ENCODE data around the gene EDN1.

The EDN1 gene

DNA sequence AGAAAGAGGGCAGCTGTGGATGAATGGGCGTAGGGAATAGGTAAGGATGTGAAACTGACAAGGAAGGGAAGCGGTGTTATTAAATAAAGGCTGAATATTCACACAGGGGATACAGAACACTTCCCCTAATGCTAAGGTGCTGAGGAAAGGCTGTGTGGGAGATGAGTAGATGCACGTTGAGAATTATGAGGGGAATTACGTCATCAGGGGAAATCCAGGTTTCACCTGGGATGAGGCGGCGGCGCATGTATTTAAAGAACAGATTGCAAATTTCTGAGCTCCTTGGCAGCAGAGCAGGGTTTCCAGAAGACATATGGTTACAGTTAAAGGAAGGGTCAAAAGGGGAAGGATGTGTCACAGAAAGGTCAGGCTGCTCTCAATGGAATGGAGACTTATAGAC is 28.7 kb upstream of the EDN1 start:
- peaks cover 2% of the 10 kb centered on the region for H3K4me1 Mint-ChIP-seq
- DNase-seq (ENCODE audit: low spot score in 2 of 2) (no peak), ATAC-seq (ENCODE audit: low read depth) (no peak)
- H3K4me3 Mint-ChIP-seq, result no peak overlapping the region
- H3K36me3 Mint-ChIP-seq, result peaks cover 2% of the 10 kb centered on the region
- peaks cover 1% of the 10 kb centered on the region for H3K9me3 Mint-ChIP-seq
- peaks cover 6% of the 10 kb centered on the region for H3K27me3 Mint-ChIP-seq
- H3K27ac Mint-ChIP-seq, result no peak overlapping the region

DNA sequence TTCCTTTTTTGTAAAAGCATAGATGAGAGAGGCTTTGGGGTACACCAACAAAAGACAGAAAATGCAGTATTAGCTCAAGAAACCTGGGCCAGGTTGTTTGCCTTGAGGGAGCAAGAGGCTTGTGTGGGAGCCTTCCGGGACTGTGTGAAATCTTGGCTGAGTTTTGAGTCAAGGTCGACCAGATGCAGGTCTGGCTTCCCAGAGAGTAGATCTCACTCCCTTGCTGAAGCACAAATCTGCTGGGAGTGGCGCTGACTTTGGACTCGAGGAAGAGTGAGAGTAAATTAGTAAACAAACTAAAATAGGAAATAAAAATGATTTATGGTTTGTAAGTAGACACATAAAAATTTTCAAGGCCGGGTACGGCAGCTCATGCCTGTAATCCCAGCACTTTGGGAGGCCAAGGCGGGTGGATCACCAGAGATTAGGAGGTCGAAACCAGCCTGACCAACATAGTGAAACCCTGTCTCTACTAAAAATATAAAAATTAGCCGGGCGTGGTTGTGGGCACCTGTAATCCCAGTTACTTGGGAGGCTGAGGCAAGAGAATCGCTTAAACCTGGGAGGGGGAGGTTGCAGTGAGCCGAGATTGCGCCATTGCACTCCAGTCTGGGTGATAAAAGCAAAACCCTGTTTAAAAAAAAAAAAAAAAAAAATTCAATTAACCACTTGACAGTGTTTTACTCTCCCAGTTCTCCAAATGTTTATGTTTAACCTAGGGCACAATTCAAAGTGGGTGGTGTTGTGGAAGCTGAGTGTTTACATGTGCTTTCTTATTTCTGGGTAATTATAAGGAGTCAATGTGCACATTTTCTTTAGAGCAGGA is 27.7 kb upstream of the EDN1 start:
- Mint-ChIP-seq H3K27ac (no peak overlapping the region), H3K4me3 (no peak overlapping the region), H3K4me1 (peaks cover 2% of the 10 kb centered on the region), H3K27me3 (peaks cover 6% of the 10 kb centered on the region), H3K9me3 (peaks cover 1% of the 10 kb centered on the region), H3K36me3 (peaks cover 2% of the 10 kb centered on the region)
- ATAC-seq (ENCODE audit: low read depth), result no peak
- DNase-seq (ENCODE audit: low spot score in 2 of 2), result no peak

DNA sequence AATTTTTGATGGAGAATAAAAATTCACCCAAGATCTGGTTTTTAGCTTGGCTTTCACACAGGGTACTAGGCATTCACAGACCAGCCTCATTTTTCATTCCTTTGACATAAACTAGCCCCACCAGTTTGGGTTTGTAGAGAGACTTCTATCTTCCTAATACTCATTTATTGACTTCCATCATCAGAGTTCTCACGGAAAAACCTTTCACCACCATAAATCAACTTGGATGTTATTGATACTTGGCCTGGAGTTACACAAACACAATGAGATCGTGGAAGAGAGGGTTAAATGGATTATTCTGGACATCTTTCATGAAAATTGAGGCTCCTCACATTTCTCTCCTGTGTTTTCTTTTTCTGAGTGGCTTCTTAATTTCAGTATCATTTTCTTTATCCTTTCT is 26.8 kb upstream of the EDN1 start:
- DNase-seq (ENCODE audit: low spot score in 2 of 2) (no peak), ATAC-seq (ENCODE audit: low read depth) (no peak)
- peaks cover 1% of the 10 kb centered on the region for H3K9me3 Mint-ChIP-seq
- peaks cover 2% of the 10 kb centered on the region for H3K4me1 Mint-ChIP-seq
- peaks cover 2% of the 10 kb centered on the region for H3K36me3 Mint-ChIP-seq
- peaks cover 6% of the 10 kb centered on the region for H3K27me3 Mint-ChIP-seq
- H3K27ac Mint-ChIP-seq, result no peak overlapping the region
- H3K4me3 Mint-ChIP-seq, result no peak overlapping the region

DNA sequence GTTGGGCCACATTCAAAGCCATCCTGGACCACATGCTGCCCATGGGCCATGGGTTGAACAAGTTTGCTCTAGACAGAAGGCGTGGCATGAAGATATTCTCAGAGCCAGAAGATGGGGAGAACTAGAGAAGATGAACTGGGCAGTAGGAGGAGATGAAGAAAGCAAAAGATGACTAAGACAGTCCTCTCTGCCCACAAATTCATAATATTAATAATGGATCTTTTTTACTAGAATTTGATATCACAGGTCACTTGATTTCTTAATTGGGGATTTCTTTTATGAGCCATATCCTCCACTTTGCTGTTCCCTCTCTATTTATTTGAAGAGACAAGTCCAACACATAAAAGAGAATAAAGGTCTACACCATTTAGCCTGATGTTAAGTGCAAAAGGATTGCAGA is 25.5 kb upstream of the EDN1 start:
- no peak for ATAC-seq (ENCODE audit: low read depth)
- DNase-seq (ENCODE audit: low spot score in 2 of 2), result no peak
- peaks cover 6% of the 10 kb centered on the region for H3K27me3 Mint-ChIP-seq
- H3K9me3 Mint-ChIP-seq, result peaks cover 1% of the 10 kb centered on the region
- H3K27ac Mint-ChIP-seq, result no peak overlapping the region
- H3K36me3 Mint-ChIP-seq, result peaks cover 2% of the 10 kb centered on the region
- H3K4me3 Mint-ChIP-seq, result no peak overlapping the region
- peaks cover 2% of the 10 kb centered on the region for H3K4me1 Mint-ChIP-seq

DNA sequence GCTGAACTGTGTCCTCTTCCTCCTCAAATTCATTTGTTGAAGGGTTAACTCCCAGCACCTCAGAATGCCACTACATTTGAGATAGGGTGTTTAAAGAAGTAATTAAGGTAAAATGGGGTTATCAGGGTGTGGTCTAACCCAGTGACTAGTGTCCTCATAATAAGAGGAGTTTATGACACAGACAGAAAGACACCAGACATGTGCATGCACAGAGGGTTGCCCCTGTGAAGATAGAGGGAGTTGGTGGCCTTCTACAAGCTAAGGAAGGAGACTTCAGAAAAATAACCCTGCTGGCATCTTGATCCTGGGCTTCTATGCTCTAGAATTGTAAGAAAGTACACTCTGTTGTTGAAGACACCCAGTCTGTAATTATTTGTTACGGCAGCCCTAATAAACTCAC is 24.9 kb upstream of the EDN1 start:
- H3K9me3 Mint-ChIP-seq, result peaks cover 1% of the 10 kb centered on the region
- peaks cover 2% of the 10 kb centered on the region for H3K36me3 Mint-ChIP-seq
- H3K27me3 Mint-ChIP-seq, result peaks cover 6% of the 10 kb centered on the region
- ATAC-seq (ENCODE audit: low read depth), result no peak
- H3K27ac Mint-ChIP-seq, result no peak overlapping the region
- peaks cover 2% of the 10 kb centered on the region for H3K4me1 Mint-ChIP-seq
- DNase-seq (ENCODE audit: low spot score in 2 of 2), result no peak
- H3K4me3 Mint-ChIP-seq, result no peak overlapping the region

DNA sequence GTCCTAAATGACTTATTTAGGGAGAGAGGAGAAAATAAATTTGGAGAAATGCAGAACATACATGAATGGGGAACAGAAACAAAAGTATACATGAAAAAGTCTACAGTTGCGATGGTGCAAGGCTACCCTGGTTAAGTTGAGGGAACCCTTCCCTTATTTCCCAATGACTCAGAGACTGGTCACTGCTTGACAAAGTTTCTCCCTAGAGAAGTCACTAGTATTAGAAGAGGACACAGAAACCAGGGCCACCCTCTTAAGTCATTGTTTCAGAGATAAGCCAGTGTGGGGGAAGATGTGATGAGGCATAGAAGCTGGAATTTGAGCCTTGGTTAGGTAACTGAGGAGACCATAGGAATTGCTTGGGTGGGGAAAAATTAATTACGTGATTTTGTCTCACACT is 24.4 kb upstream of the EDN1 start:
- DNase-seq (ENCODE audit: low spot score in 2 of 2) (no peak), ATAC-seq (ENCODE audit: low read depth) (no peak)
- Mint-ChIP-seq H3K27me3 (peaks cover 6% of the 10 kb centered on the region), H3K4me3 (no peak overlapping the region), H3K27ac (no peak overlapping the region), H3K9me3 (peaks cover 3% of the 10 kb centered on the region), H3K36me3 (peaks cover 2% of the 10 kb centered on the region), H3K4me1 (peaks cover 2% of the 10 kb centered on the region)

DNA sequence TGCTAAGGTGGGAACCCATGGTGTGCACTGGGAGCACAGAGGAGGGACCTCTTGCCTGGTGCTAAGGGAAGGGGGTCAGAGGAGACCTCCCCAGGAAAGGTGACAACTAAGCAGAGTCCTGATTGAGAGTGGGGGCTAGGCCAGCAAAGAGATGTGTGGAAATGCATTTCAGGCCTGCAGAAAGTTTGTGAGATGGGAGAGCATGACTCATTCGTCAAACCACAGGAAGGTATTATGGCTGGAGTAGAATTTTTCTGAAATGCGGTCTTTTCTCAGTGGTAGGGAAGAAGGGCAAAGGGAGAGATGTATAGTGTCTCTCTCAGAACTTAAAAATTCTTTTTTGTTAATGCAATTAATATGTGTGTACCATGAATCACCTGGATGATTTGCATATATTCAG is 23.6 kb upstream of the EDN1 start:
- no peak for DNase-seq (ENCODE audit: low spot score in 2 of 2)
- peaks cover 3% of the 10 kb centered on the region for H3K4me1 Mint-ChIP-seq
- H3K27me3 Mint-ChIP-seq, result peaks cover 2% of the 10 kb centered on the region
- ATAC-seq (ENCODE audit: low read depth), result no peak
- peaks cover 7% of the 10 kb centered on the region for H3K9me3 Mint-ChIP-seq
- no peak overlapping the region for H3K4me3 Mint-ChIP-seq
- H3K27ac Mint-ChIP-seq, result no peak overlapping the region
- H3K36me3 Mint-ChIP-seq, result peaks cover 5% of the 10 kb centered on the region

DNA sequence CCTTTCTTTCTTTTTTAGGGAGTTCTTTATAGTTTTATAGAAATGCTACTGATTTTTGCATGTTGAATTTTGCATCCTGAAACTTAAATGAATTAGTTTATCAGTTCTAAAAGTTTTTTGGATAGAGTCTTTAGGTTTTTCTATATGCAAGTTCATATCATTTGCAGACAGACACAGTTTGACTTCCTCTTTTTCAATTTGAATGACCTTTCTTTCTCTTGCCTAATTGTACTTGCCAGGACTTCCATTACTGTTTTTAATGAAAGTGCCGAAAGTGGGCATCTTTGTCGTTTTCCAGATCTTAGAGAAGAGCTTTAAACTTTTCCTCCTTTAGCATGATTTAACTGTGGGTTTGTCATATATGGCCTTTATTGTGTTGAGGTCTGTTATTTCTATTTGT is 21.1 kb upstream of the EDN1 start:
- ATAC-seq (ENCODE audit: low read depth) (no peak), DNase-seq (ENCODE audit: low spot score in 2 of 2) (no peak)
- Mint-ChIP-seq H3K27ac (no peak overlapping the region), H3K36me3 (peaks cover 7% of the 10 kb centered on the region), H3K27me3 (peaks cover 1% of the 10 kb centered on the region), H3K9me3 (peaks cover 10% of the 10 kb centered on the region), H3K4me3 (no peak overlapping the region), H3K4me1 (peaks cover 3% of the 10 kb centered on the region)

DNA sequence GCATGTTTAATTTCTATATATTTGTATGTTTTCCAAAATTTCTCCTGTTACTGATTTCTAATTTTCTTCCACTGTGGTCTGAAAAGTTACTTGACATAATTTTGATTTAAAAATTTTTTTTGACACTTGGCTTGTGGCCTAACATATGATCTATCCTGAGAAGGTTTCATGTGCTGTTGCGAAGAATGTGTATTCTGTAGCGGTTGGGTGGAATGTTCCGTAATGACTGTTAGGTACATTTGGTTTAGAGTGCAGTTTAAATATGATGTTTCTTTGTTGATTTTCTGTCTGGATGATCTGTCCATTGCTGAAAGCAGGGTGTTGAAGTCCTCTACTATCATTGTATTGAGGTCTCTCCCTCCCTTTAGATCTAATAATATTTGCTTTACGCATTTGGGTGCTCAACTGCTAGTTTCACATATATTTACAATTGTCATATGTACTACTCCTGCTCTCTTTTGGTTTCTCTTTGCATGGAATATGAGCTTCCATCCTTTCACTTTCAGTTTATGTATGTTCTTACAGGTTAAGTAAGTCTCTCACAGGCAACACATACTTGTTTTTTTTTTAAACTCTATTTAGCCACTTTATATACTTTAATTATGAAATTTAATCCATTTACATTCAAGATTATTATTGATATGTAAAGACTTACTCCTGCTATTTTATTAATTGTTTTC is 19.5 kb upstream of the EDN1 start:
- Mint-ChIP-seq H3K36me3 (peaks cover 9% of the 10 kb centered on the region), H3K27me3 (peaks cover 2% of the 10 kb centered on the region), H3K9me3 (peaks cover 10% of the 10 kb centered on the region), H3K4me1 (peaks cover 3% of the 10 kb centered on the region), H3K4me3 (no peak overlapping the region), H3K27ac (no peak overlapping the region)
- ATAC-seq (ENCODE audit: low read depth) (no peak), DNase-seq (ENCODE audit: low spot score in 2 of 2) (no peak)

DNA sequence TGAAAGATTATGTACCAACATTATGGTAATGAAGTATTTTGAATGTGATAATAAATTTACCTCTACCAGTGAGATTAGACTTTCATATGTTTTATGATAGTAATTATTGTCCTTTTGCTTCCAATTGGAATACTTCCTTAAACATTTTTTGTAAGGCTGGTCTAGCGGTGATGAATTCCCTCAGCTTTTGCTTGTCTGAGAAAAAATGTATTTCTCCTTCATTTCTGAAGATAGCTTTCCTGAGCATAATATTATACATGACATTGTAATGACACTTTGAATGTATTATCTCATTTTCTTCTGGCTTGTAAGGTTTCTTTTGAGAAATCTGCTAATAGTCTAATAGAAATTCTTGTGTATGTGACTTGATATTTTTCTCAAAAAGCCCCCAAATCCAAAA is 18.6 kb upstream of the EDN1 start:
- peaks cover 3% of the 10 kb centered on the region for H3K4me1 Mint-ChIP-seq
- DNase-seq (ENCODE audit: low spot score in 2 of 2) (no peak), ATAC-seq (ENCODE audit: low read depth) (no peak)
- H3K27ac Mint-ChIP-seq, result no peak overlapping the region
- peaks cover 10% of the 10 kb centered on the region for H3K9me3 Mint-ChIP-seq
- no peak overlapping the region for H3K4me3 Mint-ChIP-seq
- H3K36me3 Mint-ChIP-seq, result peaks cover 9% of the 10 kb centered on the region
- peaks cover 4% of the 10 kb centered on the region for H3K27me3 Mint-ChIP-seq

DNA sequence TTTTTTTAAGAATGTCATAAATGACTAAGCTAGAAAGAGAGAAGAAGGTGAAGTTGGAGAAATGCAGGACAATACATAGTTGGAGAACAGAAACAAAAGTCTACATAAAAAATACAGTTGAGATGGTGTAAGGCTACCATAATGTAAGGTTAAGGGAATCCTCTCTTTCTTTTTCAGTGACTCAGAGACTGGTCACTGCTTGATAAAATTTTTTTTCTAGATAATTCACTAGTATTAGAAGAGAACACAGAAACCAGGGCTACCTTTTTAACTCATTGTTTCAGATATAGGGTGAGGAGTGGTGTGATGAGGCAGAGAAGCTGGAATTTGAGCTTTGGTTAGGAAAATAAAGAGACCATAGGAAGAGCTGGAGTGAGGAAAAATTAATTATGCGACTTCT is 18.2 kb upstream of the EDN1 start:
- H3K36me3 Mint-ChIP-seq, result peaks cover 9% of the 10 kb centered on the region
- H3K27ac Mint-ChIP-seq, result no peak overlapping the region
- H3K27me3 Mint-ChIP-seq, result peaks cover 5% of the 10 kb centered on the region
- H3K9me3 Mint-ChIP-seq, result peaks cover 10% of the 10 kb centered on the region
- no peak for DNase-seq (ENCODE audit: low spot score in 2 of 2)
- H3K4me1 Mint-ChIP-seq, result peaks cover 3% of the 10 kb centered on the region
- no peak for ATAC-seq (ENCODE audit: low read depth)
- H3K4me3 Mint-ChIP-seq, result no peak overlapping the region

DNA sequence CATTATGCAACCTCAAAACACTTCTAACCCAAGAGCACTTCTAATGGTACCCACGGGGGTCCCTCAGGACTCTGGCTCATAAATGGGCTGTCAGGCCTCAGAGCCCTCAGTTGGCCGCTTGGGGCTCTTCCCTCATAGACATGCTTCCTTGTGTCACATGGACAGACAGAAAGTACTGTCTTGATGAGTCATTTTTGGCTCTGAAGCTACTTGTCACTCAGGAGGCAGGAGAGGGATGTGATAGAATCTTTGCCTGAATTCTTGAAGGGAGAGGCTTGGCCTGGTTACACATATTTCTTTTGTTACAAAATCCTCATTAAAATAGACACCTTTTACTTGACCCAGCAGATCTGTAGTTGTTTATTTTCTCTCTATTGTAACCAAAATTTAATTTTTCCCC is 15.1 kb upstream of the EDN1 start:
- Mint-ChIP-seq H3K27ac (no peak overlapping the region), H3K27me3 (peaks cover 10% of the 10 kb centered on the region), H3K4me1 (peaks cover 5% of the 10 kb centered on the region), H3K36me3 (peaks cover 9% of the 10 kb centered on the region), H3K4me3 (no peak overlapping the region), H3K9me3 (peaks cover 10% of the 10 kb centered on the region)
- DNase-seq (ENCODE audit: low spot score in 2 of 2) (no peak), ATAC-seq (ENCODE audit: low read depth) (no peak)

DNA sequence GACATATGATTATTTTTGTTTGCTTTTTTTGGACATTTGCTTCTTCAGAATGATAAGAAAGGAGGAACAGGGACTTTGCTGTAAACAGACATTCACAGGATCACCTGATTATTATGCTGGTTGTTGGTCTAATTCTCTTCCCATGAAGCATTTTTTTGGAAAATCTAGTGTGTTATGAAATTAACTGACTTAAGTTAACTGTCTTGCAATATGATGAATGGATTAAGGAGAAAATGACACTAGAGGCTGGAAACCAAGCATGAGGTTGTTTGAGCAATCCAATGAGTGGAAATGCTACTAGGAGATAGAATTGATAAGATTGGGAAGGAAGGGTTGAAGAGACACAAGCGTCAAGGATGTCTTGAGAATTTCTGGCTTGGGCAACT is 13.2 kb upstream of the EDN1 start:
- H3K4me3 Mint-ChIP-seq, result no peak overlapping the region
- H3K27ac Mint-ChIP-seq, result no peak overlapping the region
- no peak for DNase-seq (ENCODE audit: low spot score in 2 of 2)
- peaks cover 3% of the 10 kb centered on the region for H3K9me3 Mint-ChIP-seq
- no peak for ATAC-seq (ENCODE audit: low read depth)
- H3K36me3 Mint-ChIP-seq, result peaks cover 4% of the 10 kb centered on the region
- H3K4me1 Mint-ChIP-seq, result peaks cover 3% of the 10 kb centered on the region
- H3K27me3 Mint-ChIP-seq, result peaks cover 10% of the 10 kb centered on the region

DNA sequence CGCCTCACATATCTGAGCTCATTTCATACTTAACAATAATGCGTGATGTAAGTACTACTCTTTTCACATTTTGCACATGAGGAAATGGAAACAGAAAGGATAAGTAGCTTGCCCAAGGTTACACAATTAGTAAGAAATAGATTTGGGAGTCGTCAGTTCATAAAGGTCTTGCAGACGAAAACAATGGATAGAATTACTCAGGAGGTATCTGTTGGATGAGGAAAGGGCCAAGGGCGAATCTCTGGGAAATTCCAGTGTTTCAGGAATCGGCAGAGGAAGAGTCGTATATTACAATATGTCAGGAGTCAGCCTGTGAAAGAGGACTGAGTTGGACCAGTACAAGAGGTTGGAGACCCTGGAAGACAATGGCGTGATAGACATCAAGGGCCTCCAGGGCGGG is 12.8 kb upstream of the EDN1 start:
- H3K36me3 Mint-ChIP-seq, result peaks cover 1% of the 10 kb centered on the region
- H3K4me3 Mint-ChIP-seq, result no peak overlapping the region
- ATAC-seq (ENCODE audit: low read depth) (no peak), DNase-seq (ENCODE audit: low spot score in 2 of 2) (no peak)
- H3K4me1 Mint-ChIP-seq, result peaks cover 3% of the 10 kb centered on the region
- peaks cover 12% of the 10 kb centered on the region for H3K27me3 Mint-ChIP-seq
- H3K9me3 Mint-ChIP-seq, result no peaks in the 10 kb centered on the region
- no peak overlapping the region for H3K27ac Mint-ChIP-seq

DNA sequence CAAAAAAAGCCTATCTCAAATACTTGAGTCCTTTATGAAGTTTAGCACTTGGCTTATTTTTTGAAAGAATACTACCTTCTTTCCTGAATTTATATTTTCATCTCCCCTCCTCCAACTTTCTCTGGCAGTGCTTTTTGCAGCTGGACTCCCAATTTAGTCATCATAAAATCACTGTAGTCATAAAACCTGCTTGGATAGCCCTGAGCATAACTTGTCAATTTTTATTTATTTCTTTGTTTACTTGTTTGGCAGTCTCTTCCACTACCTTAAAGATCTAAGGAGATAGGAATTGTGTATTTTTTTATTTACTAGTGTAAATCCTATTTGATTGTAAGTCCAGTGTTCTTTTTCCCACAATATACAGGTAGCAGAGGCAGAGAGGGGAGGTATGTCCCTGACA is 11.2 kb upstream of the EDN1 start:
- Mint-ChIP-seq H3K4me3 (no peak overlapping the region), H3K4me1 (peaks cover 3% of the 10 kb centered on the region), H3K9me3 (no peaks in the 10 kb centered on the region), H3K27me3 (peaks cover 14% of the 10 kb centered on the region), H3K27ac (no peak overlapping the region), H3K36me3 (peaks cover 1% of the 10 kb centered on the region)
- DNase-seq (ENCODE audit: low spot score in 2 of 2) (no peak), ATAC-seq (ENCODE audit: low read depth) (no peak)
